HUES48 (cell line): Measurements from ENCODE around the gene ETV2.
"Not testable (repeated sequence)": the region's sequence is repeated elsewhere in the genome, so short reads cannot be mapped to it uniquely, and the experiment has no call there.

Experiments
- H3K27ac ChIP-seq: one replicate; pipeline ENCODE4 v1.7.0; 2013; ENCODE audit warnings: low read depth, low read length, inconsistent platforms
- H3K27me3 ChIP-seq: 2 replicates; pipeline ENCODE4 v1.6.1; 2013; ENCODE audit warnings: mild to moderate bottlenecking, low read length; ENCODE audit not compliant: control insufficient read depth, insufficient read depth
- H3K36me3 ChIP-seq: 2 replicates; pipeline ENCODE4 v1.6.1; 2013; ENCODE audit warnings: low read length; ENCODE audit not compliant: control insufficient read depth, insufficient read depth
- H3K4me1 ChIP-seq: 2 replicates; pipeline ENCODE4 v1.6.1; 2013; ENCODE audit warnings: mild to moderate bottlenecking, low read length; ENCODE audit not compliant: control insufficient read depth, insufficient read depth
- H3K4me3 ChIP-seq: 2 replicates; pipeline ENCODE4 v1.5.1; 2013; ENCODE audit warnings: mild to moderate bottlenecking, low read depth, low read length
- H3K9ac ChIP-seq: 2 replicates; pipeline ENCODE4 v1.6.1; 2013; ENCODE audit warnings: mild to moderate bottlenecking, low read depth, low read length, moderate library complexity
- H3K9me3 ChIP-seq: 2 replicates; pipeline ENCODE4 v1.6.1; 2013; ENCODE audit warnings: low read length; ENCODE audit not compliant: control insufficient read depth, insufficient read depth

The ETV2 gene

GRCh38 chr19:35641515-35642151 is at the start of gene ETV2:
Gene ETV2, plus strand, starts transcription at chr19:35641745. Its CDS starts 716 bp downstream, at chr19:35642461.
- Histone ChIP-seq H3K27me3 (peaks cover 6% of the 10 kb centered on the region), H3K9me3 (no peaks in the 10 kb centered on the region), H3K27ac (peak within 1 kb of the TSS; percentile 20), H3K36me3 (peaks cover 17% of the 10 kb centered on the region), H3K4me3 (peak within 1 kb of the TSS; percentile 10; the same call in 1 of the 2 replicates), H3K9ac (no peak within 1 kb of the TSS), H3K4me1 (peaks cover 19% of the 10 kb centered on the region)

GRCh38 chr19:35592226-35592625 is 49.3 kb upstream of the ETV2 start:
- H3K9me3 ChIP-seq: no peaks in the 10 kb centered on the region
- H3K4me1 ChIP-seq: no peaks in the 10 kb centered on the region
- no peak overlapping the region for H3K9ac ChIP-seq
- H3K27me3 ChIP-seq: no peaks in the 10 kb centered on the region
- H3K4me3 ChIP-seq: no peak overlapping the region
- H3K27ac ChIP-seq: no peak overlapping the region
- H3K36me3 ChIP-seq: no peaks in the 10 kb centered on the region

- not testable (repeated sequence) for H3K4me3 ChIP-seq, H3K9ac ChIP-seq, H3K36me3 ChIP-seq, H3K27ac ChIP-seq, H3K4me1 ChIP-seq, H3K27me3 ChIP-seq, H3K9me3 ChIP-seq
These were observed 46.5 kb upstream of the ETV2 start for GRCh38 chr19:35595026-35595425.

- Histone ChIP-seq H3K4me3 (no peak overlapping the region), H3K36me3 (no peaks in the 10 kb centered on the region), H3K4me1 (no peaks in the 10 kb centered on the region), H3K9ac (no peak overlapping the region), H3K27me3 (no peaks in the 10 kb centered on the region), H3K27ac (no peak overlapping the region), H3K9me3 (no peaks in the 10 kb centered on the region)
These were observed 45.6 kb upstream of the ETV2 start for GRCh38 chr19:35595928-35596327.

- Histone ChIP-seq H3K4me3 (no peak overlapping the region), H3K9me3 (no peaks in the 10 kb centered on the region), H3K9ac (no peak overlapping the region), H3K36me3 (no peaks in the 10 kb centered on the region), H3K27ac (no peak overlapping the region), H3K4me1 (no peaks in the 10 kb centered on the region), H3K27me3 (no peaks in the 10 kb centered on the region)
These were observed 45.1 kb upstream of the ETV2 start for GRCh38 chr19:35596366-35596999.

GRCh38 chr19:35601971-35602370 is 39.6 kb upstream of the ETV2 start:
- H3K9me3 ChIP-seq: no peaks in the 10 kb centered on the region; the same call in 1 of the 2 replicates
- no peak overlapping the region for H3K27ac ChIP-seq
- no peak overlapping the region for H3K4me3 ChIP-seq
- H3K4me1 ChIP-seq: no peaks in the 10 kb centered on the region
- H3K9ac ChIP-seq: no peak overlapping the region
- no peaks in the 10 kb centered on the region for H3K27me3 ChIP-seq
- H3K36me3 ChIP-seq: no peaks in the 10 kb centered on the region

GRCh38 chr19:35604436-35604835 is 37.1 kb upstream of the ETV2 start:
- not testable (repeated sequence) for H3K36me3 ChIP-seq, H3K27ac ChIP-seq, H3K27me3 ChIP-seq, H3K4me3 ChIP-seq, H3K4me1 ChIP-seq, H3K9me3 ChIP-seq, H3K9ac ChIP-seq

GRCh38 chr19:35607170-35607569 is 34.4 kb upstream of the ETV2 start:
- H3K4me1 ChIP-seq, H3K27me3 ChIP-seq, H3K4me3 ChIP-seq, H3K27ac ChIP-seq, H3K36me3 ChIP-seq, H3K9me3 ChIP-seq, H3K9ac ChIP-seq: not testable (repeated sequence)

- no peaks in the 10 kb centered on the region for H3K4me1 ChIP-seq
- peaks cover 5% of the 10 kb centered on the region; the same call in 1 of the 2 replicates for H3K27me3 ChIP-seq
- no peak overlapping the region for H3K9ac ChIP-seq
- H3K4me3 ChIP-seq: no peak overlapping the region
- H3K36me3 ChIP-seq: no peaks in the 10 kb centered on the region
- peaks cover 3% of the 10 kb centered on the region; the same call in 1 of the 2 replicates for H3K9me3 ChIP-seq
- H3K27ac ChIP-seq: no peak overlapping the region
These were observed 33.9 kb upstream of the ETV2 start for GRCh38 chr19:35607661-35608060.

- no peaks in the 10 kb centered on the region for H3K4me1 ChIP-seq
- H3K4me3 ChIP-seq: no peak overlapping the region
- no peak overlapping the region for H3K27ac ChIP-seq
- peaks cover 5% of the 10 kb centered on the region; the same call in 1 of the 2 replicates for H3K27me3 ChIP-seq
- H3K9ac ChIP-seq: no peak overlapping the region
- H3K9me3 ChIP-seq: peaks cover 3% of the 10 kb centered on the region; the same call in 1 of the 2 replicates
- no peaks in the 10 kb centered on the region for H3K36me3 ChIP-seq
These were observed 33.3 kb upstream of the ETV2 start for GRCh38 chr19:35608251-35608650.

- peaks cover 3% of the 10 kb centered on the region; the same call in 1 of the 2 replicates for H3K9me3 ChIP-seq
- no peak overlapping the region for H3K27ac ChIP-seq
- peaks cover 5% of the 10 kb centered on the region; the same call in 1 of the 2 replicates for H3K27me3 ChIP-seq
- H3K4me3 ChIP-seq: no peak overlapping the region
- H3K9ac ChIP-seq: no peak overlapping the region
- H3K4me1 ChIP-seq: no peaks in the 10 kb centered on the region
- peaks cover 3% of the 10 kb centered on the region for H3K36me3 ChIP-seq
These were observed 31.6 kb upstream of the ETV2 start for GRCh38 chr19:35609851-35610353.
